SIG-M5 treated with dmso at 0.1 percent for 504 hours (cell line): ENCODE measurements around the gene DCUN1D3.
"Not testable (repeated sequence)": the region's sequence is repeated elsewhere in the genome, so short reads cannot be mapped to it uniquely, and the experiment has no call there.

Experiments used
- DNase-seq: peaks from one replicate; lab custom pipeline; 2025; ENCODE audit not compliant: unreplicated experiment; lab: John Stamatoyannopoulos, UW

DCUN1D3 gene

GRCh38 chr16:20833086-20833485 lies 67.1 kb downstream of the DCUN1D3 start:
- no peak for DNase-seq

GRCh38 chr16:20830372-20830771 lies 69.8 kb downstream of the DCUN1D3 start:
- no peak for DNase-seq

GRCh38 chr16:20829536-20829935 lies 70.6 kb downstream of the DCUN1D3 start:
- DNase-seq = no peak

GRCh38 chr16:20826039-20826566 lies 74.1 kb downstream of the DCUN1D3 start:
- no peak for DNase-seq

DNA sequence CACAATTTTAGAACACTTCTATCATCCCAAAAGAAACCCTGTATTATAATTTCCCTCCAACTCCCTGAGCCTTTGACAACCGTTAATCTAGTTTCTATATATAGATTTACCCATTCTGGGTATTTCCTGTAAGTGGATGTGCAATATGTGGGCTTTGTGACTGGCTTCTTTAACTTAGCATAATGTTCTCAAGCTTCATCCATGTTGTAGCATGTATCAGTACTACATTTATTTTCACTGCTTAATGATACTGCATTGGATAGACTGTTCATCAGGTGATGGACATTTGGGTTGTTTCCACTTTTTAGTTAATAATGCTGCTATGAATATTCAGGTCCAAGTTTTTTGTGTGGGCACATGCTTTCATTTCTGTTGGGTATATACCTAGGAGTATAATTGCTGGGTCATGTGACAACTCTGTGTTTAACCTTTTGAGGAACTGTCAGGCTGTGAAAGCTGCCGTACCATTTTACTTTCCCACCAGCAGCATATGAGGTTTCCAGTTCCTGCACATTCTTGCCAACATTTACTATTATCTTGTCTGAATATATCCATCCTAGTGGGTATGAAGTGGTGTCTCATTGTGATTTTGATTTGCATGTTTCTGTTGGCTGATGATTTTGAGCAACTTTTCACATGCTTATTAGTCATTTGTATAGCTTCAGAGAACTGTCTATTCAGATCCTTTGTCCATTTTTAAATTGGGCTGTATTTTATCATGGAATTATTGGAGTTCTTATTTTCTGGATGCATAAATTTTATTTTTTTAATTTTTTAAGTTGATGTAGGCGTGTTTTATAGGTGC lies 77.4 kb downstream of the DCUN1D3 start:
- peak; percentile 9 for DNase-seq

DNA sequence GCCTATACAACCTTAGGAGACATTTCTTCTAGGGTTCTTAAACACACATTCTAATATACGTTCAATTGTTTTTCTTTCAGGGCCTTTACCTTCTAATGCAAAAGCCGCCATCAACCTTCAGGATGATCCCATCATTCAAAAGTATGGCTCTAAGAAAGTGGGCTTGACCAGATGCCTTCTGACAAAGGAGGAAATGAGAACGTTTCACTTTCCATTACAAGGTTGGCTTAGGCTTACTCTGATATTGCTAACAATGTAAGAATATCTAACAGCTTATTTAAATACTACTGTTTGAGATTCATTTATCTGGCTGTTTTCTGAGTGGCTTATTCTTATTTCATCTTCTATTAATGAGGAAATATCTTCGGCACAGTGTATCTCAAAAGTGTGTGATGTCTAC lies 78.5 kb downstream of the DCUN1D3 start:
- DNase-seq = no peak

- DNase-seq = no peak
Measured at GRCh38 chr16:20818929-20819585, 81.1 kb downstream of the DCUN1D3 start.

- DNase-seq = no peak
Measured at GRCh38 chr16:20814784-20815183, 85.4 kb downstream of the DCUN1D3 start.

- DNase-seq = no peak
Measured at GRCh38 chr16:20812510-20812909, 87.6 kb downstream of the DCUN1D3 start.

GRCh38 chr16:20811889-20812439 lies 88.2 kb downstream of the DCUN1D3 start:
- no peak for DNase-seq

DNA sequence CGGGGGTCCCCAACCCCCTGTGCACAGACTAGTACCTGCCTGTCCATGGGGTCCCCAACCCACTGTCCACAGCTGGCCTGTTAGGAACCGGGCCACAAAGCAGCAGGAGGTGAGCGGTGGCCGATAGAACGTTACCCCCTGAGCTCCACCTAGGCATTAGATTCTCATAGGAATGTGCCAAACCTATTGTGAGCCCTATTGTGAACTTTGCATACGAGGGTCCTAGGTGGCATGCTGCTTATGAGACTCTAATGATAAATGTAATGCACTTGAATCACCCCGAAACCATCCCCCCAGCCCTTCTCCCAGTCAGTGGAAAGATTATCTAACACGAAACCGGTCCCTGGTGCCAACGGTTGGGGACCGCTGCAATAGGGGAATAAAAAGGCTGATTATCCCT lies 92.3 kb downstream of the DCUN1D3 start:
- DNase-seq = no peak

GRCh38 chr16:20806168-20807050 lies 93.7 kb downstream of the DCUN1D3 start, which contains the start of the genes ERI2 and REXO5:
Gene ERI2, minus strand, starts transcription at chr16:20806472. Its CDS starts 42 bp downstream, at chr16:20806430.
Gene REXO5, plus strand, starts transcription at chr16:20806527. Its CDS starts 427 bp downstream, at chr16:20806954.
- DNase-seq = peak; percentile 92

GRCh38 chr16:20805684-20806167 lies 94.4 kb downstream of the DCUN1D3 start:
- not testable (repeated sequence) for DNase-seq
